Measurements from ENCODE around the gene SLC66A3.

The SLC66A3 gene

DNA sequence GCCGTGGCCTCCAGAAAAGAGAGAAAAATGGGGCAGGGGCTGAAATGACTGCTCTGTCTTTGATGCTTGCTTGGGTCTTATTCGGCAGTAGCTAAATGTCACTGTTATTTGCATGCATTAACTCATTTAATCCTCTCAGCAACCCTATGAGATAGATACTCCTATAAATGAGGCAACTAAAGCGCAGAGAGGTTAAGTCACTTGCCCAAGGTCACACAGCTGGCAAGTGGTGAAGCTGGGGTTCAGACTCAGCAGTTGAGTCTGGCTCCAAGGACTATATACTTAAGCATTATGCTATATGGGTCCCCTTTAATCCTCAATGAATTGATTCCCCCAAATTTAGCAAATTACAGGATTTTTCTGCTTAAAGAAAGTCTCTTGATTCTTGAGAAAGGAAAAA is 9.2 kb upstream of the SLC66A3 start:
- Histone ChIP-seq H3K9me3 (ENCODE audit: control extremely low read depth in 1 of 5, control insufficient read depth in 4 of 5, insufficient read depth in 2 of 5, low read depth in 1 of 5, low read length in 4 of 5) (peaks cover 0 to 4% (median 0%) of the 10 kb centered on the region in 5 experiments), H3K36me3 (ENCODE audit: control insufficient read depth in 4 of 4, insufficient read depth in 4 of 4, low read length in 3 of 4) (no peaks in the 10 kb centered on the region), H3K27ac (ENCODE audit: insufficient read depth in 1 of 2, low read depth in 1 of 2, low read length in 2 of 2, poor library complexity in 1 of 2, severe bottlenecking in 2 of 2) (no peak overlapping the region), H3K4me1 (ENCODE audit: control extremely low read depth in 1 of 4, control insufficient read depth in 4 of 4, insufficient read depth in 4 of 4, low read length in 3 of 4) (peaks cover 0 to 4% (median 0%) of the 10 kb centered on the region in 4 experiments), H3K4me3 (ENCODE audit: control insufficient read depth in 1 of 7, extremely low read depth in 1 of 7, insufficient read depth in 4 of 7, low read depth in 2 of 7, low read length in 6 of 7) (no peak overlapping the region), H3K27me3 (replicated peaks in 2 of 5; ENCODE audit: control insufficient read depth in 4 of 5, insufficient read depth in 5 of 5, low read length in 4 of 5) (no peaks in the 10 kb centered on the region)
- ChIA-PET POLR2A (no interaction called here), CTCF (interaction anchor here (0.7 to 1.6 kb wide), 3 partner anchors 12 to 327 kb away, joined by 3 to 8 read pairs (median 3); a partner anchor contains a TSS)
- DNase-seq, result no peak
- WGBS (ENCODE audit: insufficient coverage), result 90% methylated on average over 2 of the region's 3 CpGs

DNA sequence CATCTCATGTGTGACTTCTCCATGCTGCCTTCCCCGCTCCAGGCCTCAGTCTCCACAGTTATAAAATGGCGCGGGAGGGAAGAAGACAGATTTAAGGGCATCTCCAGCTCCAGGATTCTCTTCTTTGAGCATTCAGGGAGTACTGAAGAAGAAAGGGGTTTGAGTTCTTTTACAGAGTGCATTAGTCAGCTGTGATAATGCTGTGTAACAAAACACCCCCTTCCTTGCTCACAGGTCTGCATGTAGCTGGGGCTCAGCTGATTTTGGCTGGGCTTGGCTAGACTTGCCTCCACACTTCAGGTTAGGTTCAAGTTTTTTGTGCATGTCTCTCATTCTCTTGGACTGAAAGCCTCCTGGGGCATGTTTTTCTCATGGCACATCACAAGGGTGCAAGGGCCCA is 8.0 kb upstream of the SLC66A3 start:
- H3K4me3 ChIP-seq (ENCODE audit: control insufficient read depth in 1 of 7, extremely low read depth in 1 of 7, insufficient read depth in 4 of 7, low read depth in 2 of 7, low read length in 6 of 7), result no peak overlapping the region
- no peaks in the 10 kb centered on the region for H3K36me3 ChIP-seq (ENCODE audit: control insufficient read depth in 4 of 4, insufficient read depth in 4 of 4, low read length in 3 of 4)
- CTCF ChIA-PET, result no interaction called here
- peaks cover 0 to 4% (median 0%) of the 10 kb centered on the region in 5 experiments for H3K9me3 ChIP-seq (ENCODE audit: control extremely low read depth in 1 of 5, control insufficient read depth in 4 of 5, insufficient read depth in 2 of 5, low read depth in 1 of 5, low read length in 4 of 5)
- no peak for DNase-seq
- POLR2A ChIA-PET, result no interaction called here
- peaks cover 0 to 4% (median 0%) of the 10 kb centered on the region in 4 experiments for H3K4me1 ChIP-seq (ENCODE audit: control extremely low read depth in 1 of 4, control insufficient read depth in 4 of 4, insufficient read depth in 4 of 4, low read length in 3 of 4)
- no CpG with 5 or more reads among the region's 3 CpGs for whole genome bisulfite sequencing (ENCODE audit: insufficient coverage)
- no peak overlapping the region for H3K27ac ChIP-seq (ENCODE audit: insufficient read depth in 1 of 2, low read depth in 1 of 2, low read length in 2 of 2, poor library complexity in 1 of 2, severe bottlenecking in 2 of 2)
- no peaks in the 10 kb centered on the region for H3K27me3 ChIP-seq (replicated peaks in 2 of 5; ENCODE audit: control insufficient read depth in 4 of 5, insufficient read depth in 5 of 5, low read length in 4 of 5)

- Histone ChIP-seq H3K4me1 (ENCODE audit: control extremely low read depth in 1 of 4, control insufficient read depth in 4 of 4, insufficient read depth in 4 of 4, low read length in 3 of 4) (peaks cover 0 to 17% (median 12%) of the 10 kb centered on the region in 4 experiments), H3K27ac (ENCODE audit: insufficient read depth in 1 of 2, low read depth in 1 of 2, low read length in 2 of 2, poor library complexity in 1 of 2, severe bottlenecking in 2 of 2) (no peak overlapping the region), H3K9me3 (ENCODE audit: control extremely low read depth in 1 of 5, control insufficient read depth in 4 of 5, insufficient read depth in 2 of 5, low read depth in 1 of 5, low read length in 4 of 5) (no peaks in the 10 kb centered on the region), H3K36me3 (ENCODE audit: control insufficient read depth in 4 of 4, insufficient read depth in 4 of 4, low read length in 3 of 4) (no peaks in the 10 kb centered on the region), H3K27me3 (replicated peaks in 2 of 5; ENCODE audit: control insufficient read depth in 4 of 5, insufficient read depth in 5 of 5, low read length in 4 of 5) (no peaks in the 10 kb centered on the region), H3K4me3 (ENCODE audit: control insufficient read depth in 1 of 7, extremely low read depth in 1 of 7, insufficient read depth in 4 of 7, low read depth in 2 of 7, low read length in 6 of 7) (no peak overlapping the region)
- ChIA-PET POLR2A (no interaction called here), CTCF (interaction anchor here (3.6 kb wide), 1 partner anchor 20 kb away, joined by 13 read pairs; a partner anchor contains a TSS)
- no peak for DNase-seq
- 98% methylated on average over 6 of the region's 6 CpGs for WGBS (ENCODE audit: insufficient coverage)
Measured at GRCh38 chr2:11152591-11152990, 2.7 kb upstream of the SLC66A3 start.

- Histone ChIP-seq H3K4me3 (ENCODE audit: control insufficient read depth in 1 of 7, extremely low read depth in 1 of 7, insufficient read depth in 4 of 7, low read depth in 2 of 7, low read length in 6 of 7) (peak overlapping the region; percentile 44 to 79 (median 71)), H3K36me3 (ENCODE audit: control insufficient read depth in 4 of 4, insufficient read depth in 4 of 4, low read length in 3 of 4) (peaks cover 0 to 2% (median 0%) of the 10 kb centered on the region in 4 experiments), H3K27me3 (replicated peaks in 2 of 5; ENCODE audit: control insufficient read depth in 4 of 5, insufficient read depth in 5 of 5, low read length in 4 of 5) (no peaks in the 10 kb centered on the region), H3K4me1 (ENCODE audit: control extremely low read depth in 1 of 4, control insufficient read depth in 4 of 4, insufficient read depth in 4 of 4, low read length in 3 of 4) (peaks cover 0 to 17% (median 12%) of the 10 kb centered on the region in 4 experiments), H3K9me3 (ENCODE audit: control extremely low read depth in 1 of 5, control insufficient read depth in 4 of 5, insufficient read depth in 2 of 5, low read depth in 1 of 5, low read length in 4 of 5) (no peaks in the 10 kb centered on the region), H3K27ac (ENCODE audit: insufficient read depth in 1 of 2, low read depth in 1 of 2, low read length in 2 of 2, poor library complexity in 1 of 2, severe bottlenecking in 2 of 2) (peak overlapping the region in 1 of 2 experiments; percentile 61)
- no peak for DNase-seq
- 50% methylated on average over 26 of the region's 35 CpGs for WGBS (ENCODE audit: insufficient coverage)
- ChIA-PET POLR2A (no interaction called here), CTCF (interaction anchor here (1.3 to 3.6 kb wide), 3 partner anchors 13 to 292 kb away, joined by 3 to 13 read pairs (median 5); a partner anchor contains a TSS)
Measured at GRCh38 chr2:11154016-11154922, 998 bp upstream of the SLC66A3 start.

DNA sequence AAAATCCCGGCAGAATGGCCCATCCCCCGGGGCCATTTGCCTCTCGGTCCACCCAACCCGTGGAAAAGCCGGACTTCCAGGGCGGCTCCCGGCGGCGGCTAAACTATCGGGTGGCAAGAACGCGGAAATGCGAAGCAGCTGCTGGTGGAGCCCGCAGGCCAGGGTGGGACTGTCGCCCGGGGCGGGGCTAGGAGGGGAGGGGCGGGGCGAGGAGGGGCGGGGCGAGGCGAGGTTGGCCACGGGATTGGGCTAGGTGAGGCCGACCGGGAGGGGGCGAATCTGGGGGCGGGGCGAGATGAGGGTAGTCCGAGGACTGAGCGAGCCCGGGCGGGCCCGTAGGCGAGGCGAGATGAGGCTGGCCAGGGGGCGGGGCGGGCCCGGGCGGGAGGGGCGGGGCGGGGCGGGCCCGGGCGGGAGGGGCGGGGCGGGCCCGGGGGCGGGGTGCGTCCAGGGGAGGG is 315 bp upstream of the SLC66A3 start:
- Histone ChIP-seq H3K27ac (ENCODE audit: insufficient read depth in 1 of 2, low read depth in 1 of 2, low read length in 2 of 2, poor library complexity in 1 of 2, severe bottlenecking in 2 of 2) (peak overlapping the region in 1 of 2 experiments; percentile 61), H3K9me3 (ENCODE audit: control extremely low read depth in 1 of 5, control insufficient read depth in 4 of 5, insufficient read depth in 2 of 5, low read depth in 1 of 5, low read length in 4 of 5) (no peaks in the 10 kb centered on the region), H3K36me3 (ENCODE audit: control insufficient read depth in 4 of 4, insufficient read depth in 4 of 4, low read length in 3 of 4) (peaks cover 0 to 3% (median 0%) of the 10 kb centered on the region in 4 experiments), H3K27me3 (replicated peaks in 2 of 5; ENCODE audit: control insufficient read depth in 4 of 5, insufficient read depth in 5 of 5, low read length in 4 of 5) (no peaks in the 10 kb centered on the region), H3K4me1 (ENCODE audit: control extremely low read depth in 1 of 4, control insufficient read depth in 4 of 4, insufficient read depth in 4 of 4, low read length in 3 of 4) (peaks cover 0 to 17% (median 12%) of the 10 kb centered on the region in 4 experiments), H3K4me3 (ENCODE audit: control insufficient read depth in 1 of 7, extremely low read depth in 1 of 7, insufficient read depth in 4 of 7, low read depth in 2 of 7, low read length in 6 of 7) (peak overlapping the region; percentile 44 to 79 (median 72))
- WGBS (ENCODE audit: insufficient coverage), result 0% methylated on average over 6 of the region's 49 CpGs
- ChIA-PET CTCF (interaction anchor here (1.1 to 3.6 kb wide), 4 partner anchors 11 to 292 kb away, joined by 3 to 13 read pairs (median 4); a partner anchor contains a TSS), POLR2A (no interaction called here)
- DNase-seq, result peak; percentile 96 to 98 (median 97)

- WGBS (ENCODE audit: insufficient coverage), result 87% methylated on average over 11 of the region's 13 CpGs
- ChIA-PET POLR2A (no interaction called here), CTCF (interaction anchor here (1.1 to 1.9 kb wide), 2 partner anchors 11 to 12 kb away, joined by 3 to 5 read pairs; no protein-coding TSS in a partner anchor)
- Histone ChIP-seq H3K4me3 (ENCODE audit: control insufficient read depth in 1 of 7, extremely low read depth in 1 of 7, insufficient read depth in 4 of 7, low read depth in 2 of 7, low read length in 6 of 7) (no peak overlapping the region), H3K4me1 (ENCODE audit: control extremely low read depth in 1 of 4, control insufficient read depth in 4 of 4, insufficient read depth in 4 of 4, low read length in 3 of 4) (peaks cover 0 to 17% (median 12%) of the 10 kb centered on the region in 4 experiments), H3K27me3 (replicated peaks in 2 of 5; ENCODE audit: control insufficient read depth in 4 of 5, insufficient read depth in 5 of 5, low read length in 4 of 5) (no peaks in the 10 kb centered on the region), H3K36me3 (ENCODE audit: control insufficient read depth in 4 of 4, insufficient read depth in 4 of 4, low read length in 3 of 4) (peaks cover 0 to 3% (median 0%) of the 10 kb centered on the region in 4 experiments), H3K27ac (ENCODE audit: insufficient read depth in 1 of 2, low read depth in 1 of 2, low read length in 2 of 2, poor library complexity in 1 of 2, severe bottlenecking in 2 of 2) (no peak overlapping the region), H3K9me3 (ENCODE audit: control extremely low read depth in 1 of 5, control insufficient read depth in 4 of 5, insufficient read depth in 2 of 5, low read depth in 1 of 5, low read length in 4 of 5) (no peaks in the 10 kb centered on the region)
- DNase-seq, result no peak
Measured at GRCh38 chr2:11156396-11157075, 1.3 kb downstream of the SLC66A3 start.
